HCT116 (cell line): ENCODE measurements around the gene C5orf63. TPM values are rescaled to one million over a fixed set of nuclear protein-coding genes. Genes with fewer than 3 reads are reported as not detected.

Experiments used
- ATAC-seq: fragments of 200-7000 bp; cut with Tn5 transposase; 2 replicates; pipeline ENCODE4 v1.9.1; 2020; ENCODE audit warnings: mild to moderate bottlenecking, moderate library complexity
- BruUV-seq: library from RNA; stranded (reverse); fragments of 400-500 nt; replicated peaks from 2 replicates; lab custom pipeline; 2021; lab: Mats Ljungman, UMichigan
- CTCF ChIA-PET: fragments of 300-600 bp; sonication (Branson Sonifier 250); formaldehyde crosslinking; loops from one replicate; lab custom pipeline; 2021; ENCODE audit warnings: antibody characterized with exemption; lab: Charles Lee
- POLR2A ChIA-PET: fragments of 300-600, 350-600 bp; sonication (Branson Sonifier 250); formaldehyde crosslinking; loops from one replicate; lab custom pipeline; 2021; ENCODE audit warnings: antibody characterized with exemption; lab: Charles Lee
- RAD21 ChIA-PET, 2 experiments: fragments of 300-600 bp; sonication (Branson Sonifier 250); formaldehyde crosslinking; loops; one replicate each; lab custom pipeline; 2023; ENCODE audit warnings: low total read pairs in 2 of 2; ENCODE audit not compliant: uncharacterized antibody in 2 of 2, unreplicated experiment in 2 of 2, low non-redundant PET in 1 of 2; lab: Charles Lee
- DNase-seq: peaks from one replicate; pipeline ENCODE4 v3.0.0-alpha.2; 2010; ENCODE audit warnings: low read depth, low spot score
- H2AFZ ChIP-seq: fragments of 200-600 bp; shearing (Covaris generic), sonication (generic); 2 replicates; pipeline ENCODE4 v1.6.1; 2017; ENCODE audit warnings: low read depth, mixed run types, mixed read lengths, antibody characterized with exemption, low read length; ENCODE audit not compliant: poor library complexity, severe bottlenecking
- H3K27ac ChIP-seq: 2 replicates; pipeline ENCODE4 v1.5.1; 2012; ENCODE audit warnings: low read depth, low read length
- H3K27me3 ChIP-seq: fragments of 200-600 bp; sonication (generic); 2 replicates; pipeline ENCODE4 v1.6.1; 2016; ENCODE audit warnings: mixed run types, low read length, mixed read lengths; ENCODE audit not compliant: insufficient read depth
- H3K36me3 ChIP-seq, 2 experiments: fragments of 200-500 bp in 1 of 2; fragments of 200-600 bp in 1 of 2; sonication (Bioruptor generic) in 1 of 2; sonication (generic) in 1 of 2; 2 replicates each; pipeline versions ENCODE4 v1.5.1 to v1.6.1; 2014 to 2016; ENCODE audit warnings: low read length in 2 of 2, inconsistent platforms in 1 of 2, mixed read lengths in 1 of 2, mixed run types in 1 of 2; ENCODE audit not compliant: insufficient read depth in 2 of 2, control insufficient read depth in 1 of 2
- H3K4me1 ChIP-seq, 2 experiments: fragments of 200-600 bp in 1 of 2; sonication (generic) in 1 of 2; 2 replicates each; pipeline versions ENCODE4 v1.5.1 to v1.6.1; 2012 to 2017; ENCODE audit warnings: low read length in 2 of 2, inconsistent platforms in 1 of 2, mild to moderate bottlenecking in 1 of 2, mixed read lengths in 1 of 2, mixed run types in 1 of 2, moderate library complexity in 1 of 2; ENCODE audit not compliant: insufficient read depth in 2 of 2, control insufficient read depth in 1 of 2
- H3K4me2 ChIP-seq: fragments of 200-600 bp; sonication (generic); 2 replicates; pipeline ENCODE4 v1.6.1; 2017; ENCODE audit warnings: mixed run types, low read length, mixed read lengths
- H3K4me3 ChIP-seq, 2 experiments: fragments of 200-600 bp in 1 of 2; sonication (generic) in 1 of 2; replicated peaks in 1 of 2; 2 replicates each; pipeline ENCODE4 v1.5.1; 2011 to 2016; ENCODE audit warnings: low read length in 2 of 2, control low read depth in 1 of 2, low read depth in 1 of 2, mild to moderate bottlenecking in 1 of 2, mixed read lengths in 1 of 2, mixed run types in 1 of 2
- H3K79me2 ChIP-seq: fragments of 200-600 bp; sonication (generic); 2 replicates; pipeline ENCODE4 v1.6.1; 2017; ENCODE audit warnings: mild to moderate bottlenecking, mixed run types, low read length, moderate library complexity, mixed read lengths; ENCODE audit not compliant: insufficient read depth
- H3K9ac ChIP-seq: fragments of 200-600 bp; sonication (generic); 2 replicates; pipeline ENCODE4 v1.6.1; 2016; ENCODE audit warnings: low read length, mixed read lengths
- H3K9me2 ChIP-seq: fragments of 200-600 bp; sonication (generic), shearing (Covaris generic); 2 replicates; pipeline ENCODE4 v1.6.1; 2017; ENCODE audit warnings: mixed run types, mild to moderate bottlenecking, moderate library complexity; ENCODE audit not compliant: insufficient read depth
- H3K9me3 ChIP-seq, 2 experiments: fragments of 200-500 bp in 1 of 2; fragments of 200-600 bp in 1 of 2; sonication (Bioruptor generic) in 1 of 2; sonication (generic) in 1 of 2; 2 replicates each; pipeline ENCODE4 v1.6.1; 2014 to 2017; ENCODE audit warnings: low read length in 2 of 2, mixed read lengths in 2 of 2, inconsistent platforms in 1 of 2, low read depth in 1 of 2, mild to moderate bottlenecking in 1 of 2, mixed run types in 1 of 2, moderate library complexity in 1 of 2; ENCODE audit not compliant: control insufficient read depth in 1 of 2, insufficient read depth in 1 of 2
- H4K20me1 ChIP-seq: fragments of 200-600 bp; sonication (generic), shearing (Covaris generic); 2 replicates; pipeline ENCODE4 v1.6.1; 2017; ENCODE audit warnings: mixed run types, mild to moderate bottlenecking, moderate library complexity; ENCODE audit not compliant: insufficient read depth
- ATF3 ChIP-seq: IDR thresholded peaks from 2 replicates; pipeline ENCODE4 v1.6.1; 2012
- CBX3 ChIP-seq: IDR thresholded peaks from 2 replicates; pipeline ENCODE4 v1.6.1; 2012; ENCODE audit warnings: low read depth
- CEBPB ChIP-seq: IDR thresholded peaks from 2 replicates; pipeline ENCODE4 v1.6.1; 2012; ENCODE audit warnings: low read depth
- CTCF ChIP-seq, 3 experiments: fragments of 200-600 bp in 1 of 3; sonication (generic) in 1 of 3; IDR thresholded peaks in 2 of 3; conservative IDR thresholded peaks in 1 of 3; 2 replicates each; pipeline ENCODE4 v1.5.1; 2012 to 2017; ENCODE audit warnings: low read depth in 2 of 3, low read length in 2 of 3, antibody characterized with exemption in 1 of 3, borderline replicate concordance in 1 of 3, control low read depth in 1 of 3, mild to moderate bottlenecking in 1 of 3, mixed read lengths in 1 of 3, mixed run types in 1 of 3, moderate library complexity in 1 of 3; ENCODE audit not compliant: insufficient read depth in 1 of 3
- EGR1 ChIP-seq: IDR thresholded peaks from 2 replicates; pipeline ENCODE4 v1.6.1; 2012; ENCODE audit warnings: low read depth
- ELF1 ChIP-seq: IDR thresholded peaks from 2 replicates; pipeline ENCODE4 v1.6.1; 2012; ENCODE audit warnings: low read depth, borderline replicate concordance
- EZH2phosphoT487 ChIP-seq: fragments of 200-600 bp; IDR thresholded peaks from 2 replicates; pipeline ENCODE4 v1.6.1; 2018; ENCODE audit warnings: antibody characterized with exemption, borderline replicate concordance
- FOSL1 ChIP-seq: IDR thresholded peaks from 2 replicates; pipeline ENCODE4 v1.6.1; 2012; ENCODE audit warnings: low read depth
- JUND ChIP-seq: IDR thresholded peaks from 2 replicates; pipeline ENCODE4 v1.6.1; 2012
- MAX ChIP-seq: IDR thresholded peaks from 2 replicates; pipeline ENCODE4 v1.6.1; 2012
- POLR2A ChIP-seq: IDR thresholded peaks from 2 replicates; pipeline ENCODE4 v1.7.0; 2011; ENCODE audit warnings: borderline replicate concordance; ENCODE audit not compliant: insufficient read depth, insufficient read length; ENCODE audit errors: extremely low read depth
- RAD21 ChIP-seq: IDR thresholded peaks from 2 replicates; pipeline ENCODE4 v1.6.1; 2012; ENCODE audit warnings: low read depth, mild to moderate bottlenecking
- SIN3A ChIP-seq: IDR thresholded peaks from 2 replicates; pipeline ENCODE4 v1.6.1; 2012; ENCODE audit warnings: low read depth
- SP1 ChIP-seq: IDR thresholded peaks from 2 replicates; pipeline ENCODE4 v1.6.1; 2012; ENCODE audit warnings: low read depth
- TCF7L2 ChIP-seq: IDR thresholded peaks from 2 replicates; pipeline ENCODE4 v1.7.0; 2011; ENCODE audit warnings: borderline replicate concordance, inconsistent platforms; ENCODE audit not compliant: insufficient read depth, insufficient read length; ENCODE audit errors: extremely low read depth
- ZBTB33 ChIP-seq: IDR thresholded peaks from 2 replicates; pipeline ENCODE4 v1.6.1; 2011; ENCODE audit warnings: mild to moderate bottlenecking, low read length, moderate library complexity; ENCODE audit not compliant: insufficient replicate concordance; ENCODE audit errors: extremely low read depth
- ZFX ChIP-seq: fragments of 450-650 bp; IDR thresholded peaks from 2 replicates; pipeline ENCODE4 v1.6.1; 2017
- intact Hi-C: fragments of 100-400 bp; cut with micrococcal nuclease; formaldehyde crosslinking; loops from 2 replicates; pipeline ENCODE4 v1.10.0; 2022
- total RNA-seq: library from RNA; stranded (reverse); gene quantifications from one replicate; pipeline ENCODE4 v1.2.1, GENCODE V29; 2021; ENCODE audit not compliant: unreplicated experiment

C5orf63 gene
- total RNA-seq, 1 experiment from 2014 or later, result 4.4 TPM

- POLR2A ChIA-PET, result no interaction called here
- H3K9me2 ChIP-seq, result no peaks in the 10 kb centered on the region
- H3K4me3 ChIP-seq, result no peak overlapping the region
- H3K36me3 ChIP-seq, result no peaks in the 10 kb centered on the region
- ATAC-seq (0 out of 2 replicates have a peak, but pooled peaks have one; percentile 17), DNase-seq (no peak)
- H4K20me1 ChIP-seq, result no peaks in the 10 kb centered on the region
- H3K4me2 ChIP-seq, result no peak overlapping the region
- RAD21 ChIA-PET, result no interaction called here
- CTCF ChIA-PET, result no interaction called here
- H3K4me1 ChIP-seq, result peaks cover 0 to 9% of the 10 kb centered on the region in 2 experiments; a peak in 1 of 4 replicates
- no peaks in the 10 kb centered on the region for H3K27me3 ChIP-seq
- H3K9ac ChIP-seq, result no peak overlapping the region
- no peaks in the 10 kb centered on the region for H3K79me2 ChIP-seq
- TF ChIP-seq EGR1, result peak; percentile 41; the same call in 1 of the 2 replicates
- no peak for TF ChIP-seq EZH2phosphoT487
- TF ChIP-seq, all 23 proteins: peak for 1
- BruUV-seq, result no TSS peak
- H2AFZ ChIP-seq, result no peak overlapping the region
- intact Hi-C loops, result loop anchor here (10.0 kb wide), 1 partner anchor 386 kb away; no protein-coding TSS in a partner anchor
- no peak overlapping the region for H3K27ac ChIP-seq
- H3K9me3 ChIP-seq, result no peaks in the 10 kb centered on the region
Observed at GRCh38 chr5:127040796-127041520, 32.3 kb downstream of the C5orf63 start.

GRCh38 chr5:127038550-127038949, 34.8 kb downstream of the C5orf63 start:
- Histone ChIP-seq H3K9ac (no peak overlapping the region), H3K9me2 (no peaks in the 10 kb centered on the region), H3K27ac (no peak overlapping the region), H3K4me1 (peaks cover 0 to 9% of the 10 kb centered on the region in 2 experiments; a peak in 1 of 4 replicates), H3K4me2 (no peak overlapping the region), H2AFZ (no peak overlapping the region), H3K27me3 (no peaks in the 10 kb centered on the region), H3K79me2 (no peaks in the 10 kb centered on the region), H3K4me3 (no peak overlapping the region), H3K9me3 (no peaks in the 10 kb centered on the region), H4K20me1 (no peaks in the 10 kb centered on the region), H3K36me3 (no peaks in the 10 kb centered on the region)
- RAD21 ChIA-PET, result no interaction called here
- DNase-seq, result no peak
- POLR2A ChIA-PET, result no interaction called here
- intact Hi-C loops, result loop anchor here (10.0 kb wide), 1 partner anchor 276 kb away; no protein-coding TSS in a partner anchor
- no peak for ATAC-seq
- no TSS peak for BruUV-seq
- CTCF ChIA-PET, result no interaction called here
- no peak for TF ChIP-seq JUND
- no peak for TF ChIP-seq POLR2A
- TF ChIP-seq EZH2phosphoT487, result no peak
- TF ChIP-seq ELF1, result no peak
- TF ChIP-seq ATF3, result no peak
- no peak for TF ChIP-seq CTCF (IDR thresholded peaks at IDR 0.05 in 2 of 3, conservative IDR thresholded peaks at IDR 0.05 in 1 of 3; ENCODE audit: borderline replicate concordance in 1 of 3, insufficient read depth in 1 of 3, low read depth in 2 of 3, low read length in 2 of 3)
- TF ChIP-seq SIN3A, result no peak
- no peak for TF ChIP-seq ZBTB33
- TF ChIP-seq FOSL1, result no peak
- TF ChIP-seq SP1, result no peak
- no peak for TF ChIP-seq MAX
- TF ChIP-seq TCF7L2, result no peak
- no peak for TF ChIP-seq CEBPB
- TF ChIP-seq CBX3, result no peak
- TF ChIP-seq RAD21, result no peak
- no peak for TF ChIP-seq ZFX
